C4-2B (cell line): ENCODE results near the gene ZNF423.

Experiments used
- CTCF ChIP-seq: fragments of 450-650 bp; conservative IDR thresholded peaks from 2 replicates; pipeline ENCODE4 v1.5.1; 2017; ENCODE audit warnings: mild to moderate bottlenecking
- ZFX ChIP-seq: fragments of 450-650 bp; IDR thresholded peaks from 2 replicates; pipeline ENCODE4 v1.6.1; 2017

DNA sequence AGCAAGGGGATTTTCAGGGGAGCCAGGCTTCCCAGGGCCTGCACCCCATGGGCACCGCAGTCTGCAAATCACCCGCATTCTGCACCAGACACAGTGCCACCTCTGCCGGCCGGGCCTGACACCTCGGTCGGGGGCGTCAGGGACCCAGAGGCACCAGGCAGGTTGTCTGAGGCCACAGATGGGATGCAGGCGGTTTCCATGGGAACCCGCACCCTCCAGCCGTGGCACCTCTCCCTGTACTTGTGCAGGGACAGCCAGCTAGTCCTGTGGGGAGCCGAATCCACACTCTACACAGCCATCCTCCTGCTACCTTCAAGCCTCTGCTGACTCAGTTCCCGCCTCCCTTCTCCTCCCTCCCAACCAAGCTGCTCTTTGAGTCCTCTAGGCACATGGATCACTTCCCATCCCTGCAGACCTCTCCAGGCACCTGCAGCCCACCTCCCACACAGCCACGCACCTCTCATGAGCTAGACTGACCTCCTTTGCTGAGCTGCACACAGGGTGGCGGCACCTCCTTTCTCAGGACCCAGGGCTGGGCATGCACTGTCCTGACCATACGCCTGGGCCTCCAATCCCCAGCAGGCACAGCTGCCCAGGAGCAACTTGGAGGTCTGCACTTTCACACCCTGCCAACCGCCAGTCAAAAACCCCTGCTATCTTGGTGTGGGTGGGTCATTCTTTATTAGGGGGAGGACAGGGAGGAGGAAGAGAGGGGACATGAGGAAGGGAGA is 362.9 kb downstream of the ZNF423 start:
- no peak for TF ChIP-seq CTCF
- TF ChIP-seq ZFX: no peak
